Gastrocnemius medialis (tissue), 4 donors: ENCODE measurements around the gene CCDC106. TPM values are rescaled to one million over a fixed set of nuclear protein-coding genes. Genes with fewer than 3 reads are reported as not detected.
A peak's percentile ranks its signal among the peaks of the same experiment; 100 is the strongest.

Source experiments
- ATAC-seq, 2 donors: fragments of 150-250 bp; one replicate each; pipeline ENCODE4 v1.9.1; 2016
- DNase-seq, 2 donors: peaks; one replicate each; pipeline ENCODE4 v3.0.0-alpha.2; 2019
- H3K27ac ChIP-seq, 4 donors: fragments of 200-600 bp; sonication (generic); 1 replicate in 1 of 4; 2 replicates in 3 of 4; pipeline ENCODE4 v1.5.1; 2016 to 2018; ENCODE audit warnings: mild to moderate bottlenecking in 2 of 4, moderate library complexity in 1 of 4
- H3K27me3 ChIP-seq, 3 donors: fragments of 200-600 bp; sonication (generic) in 2 of 3; 1 replicate in 1 of 3; 2 replicates in 2 of 3; pipeline versions ENCODE4 v1.5.1 to v1.6.0; 2016 to 2019; ENCODE audit warnings: mild to moderate bottlenecking in 1 of 3, moderate library complexity in 1 of 3
- H3K36me3 ChIP-seq, 2 donors: fragments of 200-600 bp; sonication (generic) in 1 of 2; one replicate each; pipeline ENCODE4 v1.5.1; 2017 to 2018
- H3K4me1 ChIP-seq, 2 donors: fragments of 200-600 bp; sonication (generic) in 1 of 2; one replicate each; pipeline ENCODE4 v1.5.1; 2016 to 2017; ENCODE audit warnings: mild to moderate bottlenecking in 2 of 2
- H3K4me3 ChIP-seq, 4 donors: fragments of 200-600 bp; sonication (generic) in 3 of 4; 1 replicate in 1 of 4; 2 replicates in 3 of 4; pipeline ENCODE4 v1.5.1; 2016 to 2019; ENCODE audit warnings: mild to moderate bottlenecking in 2 of 4
- H3K9me3 ChIP-seq, 3 donors: fragments of 200-600 bp; sonication (generic) in 2 of 3; 1 replicate in 1 of 3; 2 replicates in 2 of 3; pipeline ENCODE4 v1.5.1; 2016 to 2019
- CTCF ChIP-seq, 5 experiments: fragments of 450-650 bp in 3 of 5; fragments of 200-600 bp in 2 of 5; sonication (generic) in 2 of 5; IDR thresholded peaks in 4 of 5; conservative IDR thresholded peaks in 1 of 5; 1 replicate in 4 of 5; 2 replicates in 1 of 5; pipeline ENCODE4 v1.5.1; 2016 to 2019; ENCODE audit warnings: antibody characterized with exemption in 5 of 5, mild to moderate bottlenecking in 3 of 5, moderate library complexity in 3 of 5
- POLR2A ChIP-seq, 2 donors: fragments of 450-650 bp; IDR thresholded peaks; one replicate each; pipeline ENCODE4 v1.6.1; 2017; ENCODE audit warnings: antibody characterized with exemption in 2 of 2, mild to moderate bottlenecking in 2 of 2, moderate library complexity in 2 of 2
- in situ Hi-C, 4 donors: fragments of 200-750 bp; cut with MboI; loops; one replicate each; pipeline versions ENCODE4 v1.15.0 to v1.8.0; 2017; ENCODE audit warnings: low sequenced_read_pairs in 4 of 4
- intact Hi-C: fragments of 100-400 bp; cut with DNase I; formaldehyde crosslinking; loops from one replicate; pipeline ENCODE4 v1.15.1; 2023; ENCODE audit warnings: low total_unique reads
- total RNA-seq, 4 donors: library from RNA; depleted of rRNA; stranded (reverse); fragments of >200 nt; gene quantifications; one replicate each; pipeline versions ENCODE4 v1.1.0 to v1.2.3, GENCODE V29; 2016

CCDC106 gene
- total RNA-seq, 4 donors from 2014 or later: 6.3 to 21.2 (median 12.6) TPM

- Histone ChIP-seq H3K4me1 (peaks cover 31 to 39% of the 10 kb centered on the region in 2 donors), H3K27ac (peak overlapping the region; percentile 98 to 100 (median 99)), H3K27me3 (no peaks in the 10 kb centered on the region), H3K4me3 (peak overlapping the region in 1 of 4 donors; percentile 81), H3K9me3 (no peaks in the 10 kb centered on the region), H3K36me3 (peaks cover 0 to 4% of the 10 kb centered on the region in 2 donors)
- in situ Hi-C loops (no loop called here), intact Hi-C loops (loop anchor here (1.0 kb wide), 1 partner anchor 20 kb away; no protein-coding TSS in a partner anchor)
- DNase-seq: no peak
- TF ChIP-seq CTCF (IDR thresholded peaks at IDR 0.05 in 4 of 5, conservative IDR thresholded peaks at IDR 0.05 in 1 of 5) (no peak), POLR2A (IDR thresholded peaks at IDR 0.05) (no peak)
- no peak for ATAC-seq
These were observed 4.5 kb downstream of the CCDC106 start for GRCh38 chr19:55652311-55653128.

GRCh38 chr19:55653651-55654322 is 5.8 kb downstream of the CCDC106 start:
- peak overlapping the region; percentile 75 to 98 (median 90) for H3K4me3 ChIP-seq
- intact Hi-C loops (loop anchor here (1.0 to 2.0 kb wide), 5 partner anchors 21 to 268 kb away; partner anchors contain the start of genes FIZ1, RPL28, ZNF628 and ZNF784), in situ Hi-C loops (no loop called here)
- DNase-seq (peak; percentile 96 to 99), ATAC-seq (peak; percentile 70 to 76)
- TF ChIP-seq CTCF (IDR thresholded peaks at IDR 0.05 in 4 of 5, conservative IDR thresholded peaks at IDR 0.05 in 1 of 5) (peak; percentile 95 to 100 (median 99)), POLR2A (IDR thresholded peaks at IDR 0.05) (peak; percentile 88 to 91)
- H3K27ac ChIP-seq: peak overlapping the region; percentile 98 to 100 (median 99)
- no peaks in the 10 kb centered on the region for H3K27me3 ChIP-seq
- peaks cover 34 to 44% of the 10 kb centered on the region in 2 donors for H3K4me1 ChIP-seq
- no peaks in the 10 kb centered on the region for H3K9me3 ChIP-seq
- peaks cover 0 to 4% of the 10 kb centered on the region in 2 donors for H3K36me3 ChIP-seq

- peak overlapping the region; percentile 75 to 98 (median 90) for H3K4me3 ChIP-seq
- H3K36me3 ChIP-seq: peaks cover 0 to 4% of the 10 kb centered on the region in 2 donors
- peak overlapping the region; percentile 98 to 100 (median 99) for H3K27ac ChIP-seq
- TF ChIP-seq POLR2A (IDR thresholded peaks at IDR 0.05): no peak
- TF ChIP-seq CTCF (IDR thresholded peaks at IDR 0.05 in 4 of 5, conservative IDR thresholded peaks at IDR 0.05 in 1 of 5): no peak
- ATAC-seq (peak; percentile 76 to 77), DNase-seq (peak; percentile 99 to 100)
- in situ Hi-C loops: no loop called here
- no peaks in the 10 kb centered on the region for H3K27me3 ChIP-seq
- peaks cover 36 to 44% of the 10 kb centered on the region in 2 donors for H3K4me1 ChIP-seq
- intact Hi-C loops: loop anchor here (1.0 to 2.0 kb wide), 4 partner anchors 30 to 269 kb away; partner anchors contain the start of genes FIZ1, RPL28, ZNF628 and ZNF784
- no peaks in the 10 kb centered on the region for H3K9me3 ChIP-seq
These were observed 6.4 kb downstream of the CCDC106 start for GRCh38 chr19:55654323-55654867.

GRCh38 chr19:55654868-55655647 is 7.0 kb downstream of the CCDC106 start, which contains the start of gene U2AF2:
TSS of gene U2AF2 (plus strand) at chr19:55655035. CDS start at chr19:55655105, 70 bp downstream.
- ATAC-seq: peak; percentile 52 to 53
- Histone ChIP-seq H3K36me3 (peaks cover 0 to 4% of the 10 kb centered on the region in 2 donors), H3K4me3 (peak within 1 kb of the TSS; percentile 75 to 98 (median 90)), H3K27ac (peak within 1 kb of the TSS; percentile 98 to 100 (median 99)), H3K4me1 (peaks cover 36 to 47% of the 10 kb centered on the region in 2 donors), H3K9me3 (no peaks in the 10 kb centered on the region), H3K27me3 (no peaks in the 10 kb centered on the region)
- intact Hi-C loops (loop anchor here (1.0 to 2.0 kb wide), 6 partner anchors 20 to 466 kb away; partner anchors contain the start of genes EPN1, FIZ1, RPL28 and ZNF628), in situ Hi-C loops (no loop called here)
- peak; percentile 92 to 94 for DNase-seq
- TF ChIP-seq POLR2A (IDR thresholded peaks at IDR 0.05): peak; percentile 75 to 87
- TF ChIP-seq CTCF (IDR thresholded peaks at IDR 0.05 in 4 of 5, conservative IDR thresholded peaks at IDR 0.05 in 1 of 5): peak in 1 of 5 experiments; percentile 29
